HG03066 (cell line): Measurements from ENCODE around the gene UBAC2.
"Not testable (repeated sequence)": the region's sequence is repeated elsewhere in the genome, so short reads cannot be mapped to it uniquely, and the experiment has no call there.

Experiments
- ATAC-seq: cut with Tn5 transposase; IDR thresholded peaks from one replicate; pipeline ENCODE4 v1.9.1; 2021; ENCODE audit warnings: low read depth; ENCODE audit not compliant: unreplicated experiment

Gene UBAC2

GRCh38 chr13:99231721-99232120, 31.1 kb downstream of the UBAC2 start:
- ATAC-seq: no peak

DNA sequence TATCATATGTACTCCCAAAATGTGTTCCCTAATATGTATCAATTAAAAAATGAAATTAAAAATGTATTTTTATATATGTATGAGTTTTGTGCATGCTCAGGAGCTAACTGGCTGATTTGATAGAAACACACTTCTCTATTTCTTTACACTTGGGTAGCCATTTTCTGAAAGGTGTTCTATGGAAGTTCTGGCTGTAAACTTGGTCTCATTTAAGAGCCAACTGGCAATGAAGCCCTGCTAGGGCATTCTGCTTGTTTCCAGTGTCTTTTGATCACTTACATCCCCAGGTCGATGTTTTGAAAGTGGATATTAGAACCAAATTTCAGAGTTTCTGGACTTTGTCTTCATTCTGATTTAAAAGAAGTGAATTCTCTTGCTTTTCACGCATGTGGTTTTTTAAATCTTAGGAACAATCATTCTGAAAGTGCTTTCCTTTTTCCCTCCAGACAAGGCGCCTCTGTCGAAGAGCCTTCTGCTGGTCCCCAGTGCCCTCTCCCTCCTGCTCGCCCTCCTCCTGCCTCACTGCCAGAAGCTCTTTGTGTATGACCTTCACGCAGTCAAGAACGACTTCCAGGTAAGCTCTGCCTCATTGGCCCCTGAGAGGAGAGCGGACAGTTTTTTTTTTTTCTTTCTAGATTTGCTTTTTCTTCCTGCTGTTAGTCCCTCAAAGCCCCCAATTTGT, 37.5 kb downstream of the UBAC2 start:
- ATAC-seq: peak; percentile 57

DNA sequence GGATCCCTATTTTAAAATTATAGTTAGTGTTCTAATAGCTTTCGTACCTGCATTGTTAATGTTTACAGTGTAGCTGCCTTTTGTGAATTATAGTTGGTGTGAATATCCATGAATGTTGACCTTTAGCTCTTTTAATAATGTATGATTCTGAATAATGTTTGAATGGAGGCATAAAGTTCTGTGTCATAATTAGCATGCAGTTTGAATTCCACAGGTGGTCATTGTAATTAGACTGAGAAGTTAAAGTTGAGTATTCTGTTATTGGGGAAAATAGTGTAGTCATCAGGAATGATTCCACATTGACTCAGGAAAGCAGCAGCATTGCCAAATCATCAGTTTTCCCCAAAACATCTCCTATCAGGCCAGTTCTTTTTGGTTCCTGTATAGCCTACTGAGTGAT, 45.4 kb downstream of the UBAC2 start:
- no peak for ATAC-seq

GRCh38 chr13:99249178-99249577, 48.5 kb downstream of the UBAC2 start:
- not testable (repeated sequence) for ATAC-seq

DNA sequence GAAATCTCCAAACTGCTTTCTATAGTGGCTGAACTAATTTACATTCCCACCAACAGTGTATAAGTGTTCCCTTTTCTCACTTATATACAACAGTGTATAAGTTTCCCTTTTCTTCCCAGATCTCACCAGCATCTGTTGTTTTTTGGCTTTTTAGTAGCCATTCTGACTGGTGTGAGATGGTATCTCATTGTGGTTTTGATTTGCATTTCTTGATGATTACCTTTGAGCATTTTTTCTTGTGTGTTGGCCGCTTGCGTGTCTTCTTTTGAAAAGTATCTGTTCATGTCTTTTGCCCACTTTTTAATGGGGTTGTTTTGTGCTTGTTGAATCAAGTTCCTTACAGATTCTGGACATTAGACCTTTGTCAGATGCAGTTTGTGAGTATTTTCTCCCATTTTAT, 49.0 kb downstream of the UBAC2 start:
- not testable (repeated sequence) for ATAC-seq

DNA sequence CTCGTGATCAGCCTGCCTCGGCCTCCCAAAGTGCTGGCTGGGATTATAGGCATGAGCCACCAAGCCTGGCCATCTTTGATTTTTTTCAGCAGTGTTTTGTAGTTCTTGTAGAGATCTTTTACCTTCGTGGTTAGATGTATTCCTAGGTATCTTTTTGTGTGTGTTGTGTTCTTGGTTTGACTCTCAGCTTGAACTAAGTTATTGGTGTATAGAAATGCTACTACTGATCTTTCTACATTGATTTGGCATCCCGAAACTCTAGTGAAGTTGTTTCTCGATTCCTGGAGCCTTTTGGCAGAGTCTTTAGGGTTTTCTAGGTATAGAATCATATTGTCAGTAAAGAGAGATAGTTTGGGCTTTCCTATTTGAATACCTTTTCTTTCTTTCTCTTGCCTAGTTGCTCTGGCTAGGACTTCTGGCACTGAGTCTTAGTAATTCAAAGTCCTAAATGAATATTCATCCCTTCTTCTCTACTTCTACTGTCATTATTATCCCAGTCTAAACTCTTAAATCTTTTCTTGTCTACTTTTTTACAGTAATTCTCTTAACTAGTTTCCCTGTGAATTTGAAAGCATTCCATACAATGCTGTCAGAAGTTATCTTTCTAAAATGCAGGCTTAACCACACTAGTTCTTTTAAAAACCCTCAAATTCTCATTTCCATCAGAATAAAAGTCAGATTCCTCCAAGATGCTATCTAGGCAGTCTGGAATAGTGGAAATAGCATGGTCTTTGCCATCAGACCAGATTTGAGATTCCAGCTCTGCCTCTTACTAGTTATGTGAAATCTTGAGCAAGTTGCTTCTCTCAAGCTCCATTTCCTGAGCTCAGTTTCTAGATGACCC, 50.5 kb downstream of the UBAC2 start:
- no peak for ATAC-seq

DNA sequence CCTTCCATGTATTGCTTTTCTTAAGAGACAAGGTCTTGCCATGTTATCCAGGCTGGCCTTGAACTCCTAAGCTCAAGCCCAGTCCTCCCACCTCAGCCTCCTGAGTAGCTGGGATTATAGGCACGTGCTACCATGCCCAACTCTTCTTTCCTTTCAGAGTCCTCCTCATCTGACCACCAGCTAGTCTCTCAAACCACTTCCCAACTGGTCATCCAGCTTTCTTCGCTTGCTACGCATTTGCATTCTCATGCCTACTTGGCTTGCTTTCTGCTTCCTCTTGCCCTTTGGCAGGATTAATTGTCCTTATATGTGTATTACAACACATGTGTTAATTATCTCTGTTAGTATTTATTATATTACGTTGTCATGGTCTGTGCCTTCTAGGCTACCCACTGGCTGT, 51.3 kb downstream of the UBAC2 start:
- ATAC-seq: no peak

GRCh38 chr13:99254830-99255229, 54.2 kb downstream of the UBAC2 start:
- no peak for ATAC-seq

GRCh38 chr13:99255271-99255670, 54.6 kb downstream of the UBAC2 start:
- ATAC-seq: no peak

DNA sequence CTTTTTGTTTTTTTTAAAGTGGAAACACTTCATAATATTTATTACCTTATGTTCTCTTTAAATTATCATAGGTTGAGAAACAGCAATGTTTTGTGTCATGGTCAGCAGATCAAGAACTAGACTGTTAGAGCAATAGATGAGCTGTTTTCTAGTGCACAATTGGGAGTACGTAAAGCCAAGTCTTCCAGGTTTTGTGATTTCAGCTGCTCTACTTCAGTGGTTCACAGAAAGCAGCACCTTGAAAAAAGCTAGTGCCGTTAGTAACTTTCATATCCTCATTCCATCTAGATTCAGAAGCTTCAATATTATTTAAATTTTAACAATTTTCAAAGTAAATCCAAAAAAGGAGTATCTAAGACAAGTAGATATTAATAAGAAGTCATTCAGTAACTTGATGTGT, 55.6 kb downstream of the UBAC2 start:
- ATAC-seq: peak; percentile 33

DNA sequence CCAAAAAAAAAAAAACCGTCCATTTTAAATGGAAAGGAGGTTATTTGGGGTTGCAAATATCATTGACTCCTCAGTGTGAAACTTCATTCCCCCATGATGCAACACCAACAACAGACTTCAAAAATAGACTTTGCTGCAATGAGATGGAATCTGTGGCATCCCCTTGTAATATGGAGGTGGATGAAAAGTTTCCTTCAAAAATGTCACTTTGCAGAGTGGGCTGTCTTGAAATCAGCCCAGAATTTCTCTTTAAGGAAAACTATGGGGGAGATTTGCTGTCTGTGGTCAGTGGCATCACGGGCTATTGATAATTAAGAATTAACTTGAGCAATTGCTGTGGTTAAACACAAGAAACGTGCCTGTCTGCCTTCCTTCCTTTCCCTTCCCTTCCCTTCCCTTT, 56.1 kb downstream of the UBAC2 start:
- no peak for ATAC-seq

DNA sequence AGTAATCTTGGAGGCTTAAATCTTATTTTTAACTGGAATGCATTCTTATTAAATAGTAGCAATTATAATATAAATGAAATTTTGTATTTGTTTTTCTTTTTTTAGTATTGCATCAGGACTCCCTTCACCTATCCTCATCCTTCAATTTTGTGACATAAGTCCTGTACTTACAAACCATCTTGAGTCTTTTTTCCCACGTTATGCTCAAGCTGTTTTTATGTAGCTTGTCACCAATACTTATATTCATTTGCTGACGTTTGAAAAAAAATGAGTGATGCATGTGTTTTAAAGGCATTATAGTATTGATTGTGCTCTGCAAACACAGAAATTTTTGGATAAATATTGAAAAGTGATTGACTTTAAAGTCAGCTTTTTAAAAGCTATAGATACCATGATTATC, 56.6 kb downstream of the UBAC2 start:
- no peak for ATAC-seq

GRCh38 chr13:99258210-99258860, 57.7 kb downstream of the UBAC2 start, which contains the start of gene GPR18:
TSS of gene GPR18 (minus strand) at chr13:99258379. CDS start at chr13:99255872, 2,507 bp downstream.
- peak; percentile 81 for ATAC-seq

DNA sequence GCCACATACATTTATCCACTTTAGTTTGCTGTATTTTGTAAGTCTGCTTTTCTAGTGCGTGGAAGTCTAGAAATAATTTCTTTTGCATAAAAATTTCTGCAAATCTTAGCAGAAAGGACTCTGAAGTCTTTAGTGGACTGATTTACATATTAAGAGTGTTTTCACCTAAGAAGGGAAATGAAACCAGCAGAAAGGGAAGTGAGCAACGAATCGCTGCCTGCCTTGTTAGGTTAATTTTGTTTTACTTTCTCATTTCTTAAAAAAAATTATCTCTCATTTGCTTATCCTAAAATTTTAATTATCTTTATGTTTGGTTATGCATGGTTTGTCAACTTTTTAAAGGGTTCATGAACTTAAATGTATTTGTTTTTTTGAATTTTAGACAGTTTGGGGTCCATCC, 58.3 kb downstream of the UBAC2 start:
- peak; percentile 63 for ATAC-seq

DNA sequence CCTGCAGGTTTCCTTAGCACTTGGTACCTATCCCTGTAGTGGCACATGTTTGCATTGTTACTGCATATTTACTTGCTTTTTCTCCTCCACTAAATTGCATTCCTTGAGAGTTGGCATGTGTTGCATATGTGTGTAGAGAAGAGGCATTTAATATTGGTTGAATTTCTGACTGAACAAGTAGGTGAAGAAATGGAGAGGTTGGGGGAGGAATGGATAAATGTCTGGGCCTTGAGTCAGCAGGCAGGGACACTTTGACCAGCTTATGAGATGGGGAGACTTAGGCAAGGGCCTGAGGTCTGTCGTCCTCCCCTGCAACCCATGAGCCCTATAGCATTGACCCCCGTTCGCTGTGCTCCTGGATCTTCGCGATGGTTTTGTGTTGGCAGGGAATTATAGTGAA, 59.6 kb downstream of the UBAC2 start:
- ATAC-seq: no peak

DNA sequence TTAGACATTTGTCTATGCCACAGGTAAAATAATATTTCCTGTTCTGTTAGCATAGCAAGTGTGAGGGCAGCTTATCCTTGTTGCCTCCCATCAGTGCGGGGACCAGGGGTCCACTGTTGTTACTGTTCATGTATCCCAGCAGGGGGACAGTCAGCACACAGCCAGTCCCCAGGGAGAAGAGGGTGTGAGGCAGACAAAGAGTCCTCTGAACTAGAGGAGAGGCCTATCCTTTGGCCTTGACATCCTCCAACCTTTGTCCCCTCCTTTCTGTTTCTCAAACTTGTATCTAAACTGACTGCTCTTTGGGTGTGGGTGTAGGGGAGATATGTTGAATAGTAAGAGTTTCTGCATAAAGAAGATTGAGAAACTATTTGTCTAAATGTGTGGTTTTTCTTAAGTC, 60.4 kb downstream of the UBAC2 start:
- ATAC-seq: no peak

- ATAC-seq: no peak
Measured at GRCh38 chr13:99263126-99263785, 62.6 kb downstream of the UBAC2 start.

- ATAC-seq: no peak
Measured at GRCh38 chr13:99264051-99264450, 63.4 kb downstream of the UBAC2 start.

- ATAC-seq: no peak
Measured at GRCh38 chr13:99265162-99265800, 64.6 kb downstream of the UBAC2 start.

DNA sequence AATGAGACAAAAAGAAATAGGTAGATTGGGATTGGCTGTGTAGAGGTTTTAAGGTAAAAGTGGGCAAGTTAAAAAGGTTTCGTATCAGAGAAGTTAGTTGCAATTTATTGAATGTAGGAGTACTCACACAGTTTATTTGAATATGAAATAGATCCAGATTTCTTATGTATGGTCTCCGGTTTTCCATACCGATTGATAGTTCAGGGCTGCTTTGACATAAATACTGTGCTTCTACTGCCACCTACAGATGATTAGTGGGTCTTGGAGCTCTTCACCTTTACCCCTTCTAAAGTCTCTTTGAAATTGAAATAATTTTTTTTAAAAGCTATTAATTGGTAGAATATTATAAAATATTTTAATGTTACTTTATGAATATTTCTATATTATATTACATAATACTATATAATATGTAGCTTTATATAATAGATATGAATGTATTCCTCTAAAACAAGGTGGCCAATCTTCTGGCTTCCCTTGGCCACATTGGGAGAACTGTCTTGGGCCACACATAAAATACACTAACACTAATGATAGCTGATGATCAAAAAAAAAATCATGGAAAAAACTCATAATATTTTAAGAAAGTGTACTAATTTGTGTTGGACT, 65.3 kb downstream of the UBAC2 start:
- no peak for ATAC-seq
